OCI-LY1 (cell line): Measurements from ENCODE around the gene RAD51B.

Experiments used
- H2AFZ ChIP-seq: fragments of 200-600 bp; sonication (generic), shearing (Covaris generic); 2 replicates; pipeline ENCODE4 v1.6.0; 2014; ENCODE audit warnings: antibody characterized with exemption, mild to moderate bottlenecking, low read length
- H3F3A ChIP-seq: fragments of 200-600 bp; sonication (generic), shearing (Covaris generic); 2 replicates; pipeline ENCODE4 v1.6.0; 2014; ENCODE audit warnings: mild to moderate bottlenecking, antibody characterized with exemption, low read length, moderate library complexity; ENCODE audit not compliant: insufficient read depth
- H3K27ac ChIP-seq: fragments of 200-600 bp; sonication (generic); 2 replicates; pipeline ENCODE4 v1.5.1; 2014; ENCODE audit warnings: low read length, mixed run types, mild to moderate bottlenecking, low read depth; ENCODE audit not compliant: poor library complexity, severe bottlenecking
- H3K27me3 ChIP-seq: fragments of 200-600 bp; sonication (generic); 2 replicates; pipeline ENCODE4 v1.6.0; 2014; ENCODE audit warnings: antibody characterized with exemption, mild to moderate bottlenecking, low read length, moderate library complexity; ENCODE audit not compliant: insufficient read depth
- H3K36me3 ChIP-seq: fragments of 200-600 bp; sonication (generic); 2 replicates; pipeline ENCODE4 v1.6.1; 2014; ENCODE audit warnings: mild to moderate bottlenecking, antibody characterized with exemption, low read length, moderate library complexity, mixed read lengths; ENCODE audit not compliant: insufficient read depth
- H3K4me1 ChIP-seq: fragments of 200-600 bp; sonication (generic); 2 replicates; pipeline ENCODE4 v1.5.1; 2014; ENCODE audit warnings: mild to moderate bottlenecking, low read length, moderate library complexity; ENCODE audit not compliant: insufficient read depth, severe bottlenecking
- H3K4me2 ChIP-seq: fragments of 200-600 bp; sonication (generic), shearing (Covaris generic); 2 replicates; pipeline ENCODE4 v1.6.1; 2014; ENCODE audit warnings: low read length
- H3K4me3 ChIP-seq: fragments of 200-600 bp; sonication (generic); 2 replicates; pipeline ENCODE4 v1.5.1; 2014; ENCODE audit warnings: low read length, low read depth, mild to moderate bottlenecking, mixed read lengths; ENCODE audit not compliant: poor library complexity, severe bottlenecking
- H3K79me2 ChIP-seq: fragments of 200-600 bp; shearing (Covaris generic); 2 replicates; pipeline ENCODE4 v1.6.1; 2016; ENCODE audit warnings: mixed run types, low read length, mixed read lengths; ENCODE audit not compliant: insufficient read depth
- H3K9ac ChIP-seq: fragments of 200-600 bp; sonication (generic), shearing (Covaris generic); 2 replicates; pipeline ENCODE4 v1.6.1; 2014; ENCODE audit warnings: mild to moderate bottlenecking, low read length, mixed read lengths
- H3K9me2 ChIP-seq: fragments of 200-600 bp; sonication (generic), shearing (Covaris generic); 2 replicates; pipeline ENCODE4 v1.6.1; 2014; ENCODE audit warnings: low read depth, mild to moderate bottlenecking, low read length, mixed read lengths
- H3K9me3 ChIP-seq: fragments of 200-600 bp; shearing (Covaris generic); 2 replicates; pipeline ENCODE4 v1.6.1; 2014; ENCODE audit warnings: low read length, mixed read lengths
- H4K20me1 ChIP-seq: fragments of 200-600 bp; sonication (generic), shearing (Covaris generic); 2 replicates; pipeline ENCODE4 v1.6.0; 2016; ENCODE audit warnings: mild to moderate bottlenecking, low read length; ENCODE audit not compliant: insufficient read depth
- EZH2 ChIP-seq: fragments of 200-600 bp; sonication (generic), shearing (Covaris generic); IDR thresholded peaks from 2 replicates; pipeline ENCODE4 v1.8.0; 2017; ENCODE audit warnings: borderline replicate concordance, mixed run types, mild to moderate bottlenecking, antibody characterized with exemption, low read length, moderate library complexity, mixed read lengths
- TF ChIP-seq, protein P1 (sequence below): fragments of 200-600 bp; sonication (generic), shearing (Covaris generic); IDR thresholded peaks from 2 replicates; pipeline ENCODE4 v1.5.1; 2017; ENCODE audit warnings: mild to moderate bottlenecking, antibody characterized with exemption, low read length, moderate library complexity, mixed read lengths

Gene RAD51B

DNA sequence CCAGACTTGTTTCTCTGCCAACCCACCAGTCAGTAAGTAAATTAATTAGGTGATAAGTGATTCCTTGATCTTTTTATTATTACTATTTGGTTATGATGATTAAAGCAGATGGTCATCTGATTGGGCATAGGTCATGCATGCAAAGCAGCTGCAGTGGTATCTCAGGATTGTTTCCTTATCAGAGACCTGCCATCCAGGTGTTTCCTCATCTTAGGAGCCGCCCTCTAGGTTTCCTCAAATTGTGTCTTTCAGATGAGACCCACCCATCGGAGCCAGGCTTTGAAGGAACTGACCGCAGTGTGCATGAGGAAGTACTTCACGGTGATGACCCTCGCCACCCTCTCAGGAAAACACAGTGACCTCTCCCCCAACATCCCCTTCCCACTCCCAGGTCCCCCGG lies 910.0 kb downstream of the RAD51B start:
- no peaks in the 10 kb centered on the region for H3K79me2 ChIP-seq
- no peaks in the 10 kb centered on the region for H3K9me2 ChIP-seq
- H3K36me3 ChIP-seq: no peaks in the 10 kb centered on the region
- no peak overlapping the region for H2AFZ ChIP-seq
- no peak overlapping the region for H3K27ac ChIP-seq
- no peak for TF ChIP-seq EZH2
- TF ChIP-seq, protein P1, sequence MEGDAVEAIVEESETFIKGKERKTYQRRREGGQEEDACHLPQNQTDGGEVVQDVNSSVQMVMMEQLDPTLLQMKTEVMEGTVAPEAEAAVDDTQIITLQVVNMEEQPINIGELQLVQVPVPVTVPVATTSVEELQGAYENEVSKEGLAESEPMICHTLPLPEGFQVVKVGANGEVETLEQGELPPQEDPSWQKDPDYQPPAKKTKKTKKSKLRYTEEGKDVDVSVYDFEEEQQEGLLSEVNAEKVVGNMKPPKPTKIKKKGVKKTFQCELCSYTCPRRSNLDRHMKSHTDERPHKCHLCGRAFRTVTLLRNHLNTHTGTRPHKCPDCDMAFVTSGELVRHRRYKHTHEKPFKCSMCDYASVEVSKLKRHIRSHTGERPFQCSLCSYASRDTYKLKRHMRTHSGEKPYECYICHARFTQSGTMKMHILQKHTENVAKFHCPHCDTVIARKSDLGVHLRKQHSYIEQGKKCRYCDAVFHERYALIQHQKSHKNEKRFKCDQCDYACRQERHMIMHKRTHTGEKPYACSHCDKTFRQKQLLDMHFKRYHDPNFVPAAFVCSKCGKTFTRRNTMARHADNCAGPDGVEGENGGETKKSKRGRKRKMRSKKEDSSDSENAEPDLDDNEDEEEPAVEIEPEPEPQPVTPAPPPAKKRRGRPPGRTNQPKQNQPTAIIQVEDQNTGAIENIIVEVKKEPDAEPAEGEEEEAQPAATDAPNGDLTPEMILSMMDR: no peak
- no peaks in the 10 kb centered on the region for H3F3A ChIP-seq
- H3K4me2 ChIP-seq: no peak overlapping the region
- no peak overlapping the region for H3K9ac ChIP-seq
- no peaks in the 10 kb centered on the region for H3K9me3 ChIP-seq
- H3K27me3 ChIP-seq: no peaks in the 10 kb centered on the region
- H3K4me1 ChIP-seq: peaks cover 7% of the 10 kb centered on the region
- H4K20me1 ChIP-seq: no peaks in the 10 kb centered on the region
- H3K4me3 ChIP-seq: no peak overlapping the region

DNA sequence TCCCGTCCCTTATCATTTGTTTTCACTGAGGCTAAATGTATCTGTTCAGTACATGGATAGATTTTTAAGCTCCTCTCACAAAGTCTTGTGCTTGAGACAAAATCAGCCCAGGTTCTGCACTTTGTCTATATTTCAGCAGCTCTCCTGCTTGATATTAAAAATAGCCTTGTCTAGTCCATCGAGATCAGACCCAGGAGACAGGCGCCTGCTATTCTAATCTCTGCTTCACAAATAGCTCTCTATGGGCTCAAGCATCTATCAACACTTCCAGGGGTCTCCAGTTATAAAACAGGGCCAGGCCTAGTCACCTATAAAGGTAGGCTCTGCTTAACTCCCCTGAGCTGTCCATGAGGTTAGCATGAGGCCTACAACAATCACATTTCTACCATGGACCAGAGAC lies 910.8 kb downstream of the RAD51B start:
- no peak overlapping the region for H3K9ac ChIP-seq
- no peaks in the 10 kb centered on the region for H3F3A ChIP-seq
- H3K9me3 ChIP-seq: no peaks in the 10 kb centered on the region
- no peaks in the 10 kb centered on the region for H3K79me2 ChIP-seq
- no peaks in the 10 kb centered on the region for H3K36me3 ChIP-seq
- no peak overlapping the region for H3K27ac ChIP-seq
- H3K4me1 ChIP-seq: peaks cover 12% of the 10 kb centered on the region
- H3K4me2 ChIP-seq: no peak overlapping the region
- no peaks in the 10 kb centered on the region for H3K27me3 ChIP-seq
- no peak overlapping the region for H3K4me3 ChIP-seq
- no peak for TF ChIP-seq EZH2
- TF ChIP-seq, protein P1: no peak
- no peak overlapping the region for H2AFZ ChIP-seq
- H3K9me2 ChIP-seq: no peaks in the 10 kb centered on the region
- H4K20me1 ChIP-seq: no peaks in the 10 kb centered on the region

DNA sequence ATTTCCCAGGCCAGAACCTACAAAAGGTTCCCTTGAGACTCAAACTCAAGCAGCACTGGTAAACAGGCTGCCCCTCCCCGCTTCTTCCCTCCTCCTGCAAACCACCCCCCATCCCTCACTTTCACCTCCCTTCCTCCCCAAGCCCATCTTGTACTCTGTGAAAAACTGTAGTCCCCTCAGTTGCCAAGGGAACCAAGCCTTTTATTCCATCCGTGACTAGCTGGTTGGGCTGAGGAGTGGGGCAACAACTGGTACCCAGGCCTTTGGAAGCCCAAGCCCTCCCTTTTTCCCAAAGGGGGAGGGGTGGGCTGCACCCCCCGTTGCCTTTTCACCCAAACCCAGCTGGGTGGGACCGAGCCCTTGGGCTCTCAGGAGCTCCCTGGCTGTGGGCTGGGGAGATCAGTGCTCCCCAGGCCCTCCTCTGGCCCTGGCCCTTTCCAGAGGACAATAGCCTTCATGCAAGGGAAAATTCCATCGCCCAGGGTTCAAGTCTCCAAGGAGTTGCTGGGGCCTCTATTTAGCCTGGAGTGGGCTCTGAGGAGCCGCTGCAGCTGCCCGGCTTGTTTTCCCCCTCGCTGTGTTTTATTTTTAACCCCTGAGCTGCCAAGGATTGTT lies 911.3 kb downstream of the RAD51B start:
- Histone ChIP-seq H3K9me3 (no peaks in the 10 kb centered on the region), H3K4me3 (no peak overlapping the region), H3K9ac (no peak overlapping the region), H3K4me1 (peaks cover 12% of the 10 kb centered on the region), H3K36me3 (no peaks in the 10 kb centered on the region), H3K27me3 (no peaks in the 10 kb centered on the region), H3K9me2 (no peaks in the 10 kb centered on the region), H2AFZ (no peak overlapping the region), H3K79me2 (no peaks in the 10 kb centered on the region), H3F3A (no peaks in the 10 kb centered on the region), H3K27ac (no peak overlapping the region), H3K4me2 (no peak overlapping the region), H4K20me1 (no peaks in the 10 kb centered on the region)
- TF ChIP-seq EZH2: no peak
- TF ChIP-seq, protein P1: no peak
